Trophoblast cell (in vitro differentiated cells and primary cell): ENCODE measurements around the gene FAM186B.
A peak's percentile ranks its signal among the peaks of the same experiment; 100 is the strongest.

Experiments
- DNase-seq, 2 donors: peaks; one replicate each; pipeline ENCODE4 v3.0.0-alpha.2; 2016
- H2AFZ ChIP-seq: 2 replicates; pipeline ENCODE4 v1.6.1; 2013; ENCODE audit warnings: low read length, moderate library complexity, mild to moderate bottlenecking; ENCODE audit not compliant: insufficient read depth, poor library complexity
- H2AK5ac ChIP-seq: 2 replicates; pipeline ENCODE4 v1.6.1; 2013; ENCODE audit warnings: mild to moderate bottlenecking, low read length
- H2BK120ac ChIP-seq: 2 replicates; pipeline ENCODE4 v1.6.1; 2013; ENCODE audit warnings: low read length, mild to moderate bottlenecking, moderate library complexity; ENCODE audit not compliant: insufficient read depth, poor library complexity
- H2BK12ac ChIP-seq: 2 replicates; pipeline ENCODE4 v1.6.1; 2013; ENCODE audit warnings: mild to moderate bottlenecking, low read length, moderate library complexity
- H2BK5ac ChIP-seq: 2 replicates; pipeline ENCODE4 v1.6.1; 2013; ENCODE audit warnings: low read length, low read depth, moderate library complexity, mild to moderate bottlenecking; ENCODE audit not compliant: poor library complexity
- H3K14ac ChIP-seq: 2 replicates; pipeline ENCODE4 v1.6.1; 2013; ENCODE audit warnings: mild to moderate bottlenecking, low read length
- H3K18ac ChIP-seq: 2 replicates; pipeline ENCODE4 v1.6.1; 2013; ENCODE audit warnings: mild to moderate bottlenecking, low read length
- H3K23ac ChIP-seq: 2 replicates; pipeline ENCODE4 v1.6.1; 2013; ENCODE audit warnings: low read length
- H3K27ac ChIP-seq: 2 replicates; pipeline ENCODE4 v1.5.1; 2013; ENCODE audit warnings: low read depth, mild to moderate bottlenecking, inconsistent platforms, low read length, moderate library complexity
- H3K27me3 ChIP-seq: 2 replicates; pipeline ENCODE4 v1.6.1; 2013; ENCODE audit warnings: inconsistent platforms, mild to moderate bottlenecking, low read length, moderate library complexity; ENCODE audit not compliant: insufficient read depth
- H3K36me3 ChIP-seq, 2 experiments: 1 replicate in 1 of 2; 2 replicates in 1 of 2; pipeline ENCODE4 v1.6.1; 2013; ENCODE audit warnings: low read length in 2 of 2, mild to moderate bottlenecking in 2 of 2, moderate library complexity in 1 of 2; ENCODE audit not compliant: insufficient read depth in 2 of 2, control insufficient read depth in 1 of 2
- H3K4ac ChIP-seq: 2 replicates; pipeline ENCODE4 v1.6.1; 2013; ENCODE audit warnings: low read depth, mild to moderate bottlenecking, low read length, moderate library complexity
- H3K4me1 ChIP-seq, 2 experiments: 1 replicate in 1 of 2; 2 replicates in 1 of 2; pipeline ENCODE4 v1.6.1; 2013; ENCODE audit warnings: low read length in 2 of 2, mild to moderate bottlenecking in 2 of 2, moderate library complexity in 1 of 2; ENCODE audit not compliant: insufficient read depth in 2 of 2, control insufficient read depth in 1 of 2
- H3K4me2 ChIP-seq: 2 replicates; pipeline ENCODE4 v1.6.1; 2013; ENCODE audit warnings: inconsistent platforms, mild to moderate bottlenecking, low read length, moderate library complexity
- H3K4me3 ChIP-seq: 2 replicates; pipeline ENCODE4 v1.5.1; 2013; ENCODE audit warnings: mild to moderate bottlenecking, low read depth, low read length, inconsistent platforms
- H3K79me1 ChIP-seq: one replicate; pipeline ENCODE4 v1.6.1; 2013; ENCODE audit warnings: low read length
- H3K79me2 ChIP-seq: 2 replicates; pipeline ENCODE4 v1.6.1; 2013; ENCODE audit warnings: low read length, mild to moderate bottlenecking; ENCODE audit not compliant: control insufficient read depth, insufficient read depth, poor library complexity
- H3K9ac ChIP-seq: 2 replicates; pipeline ENCODE4 v1.6.1; 2013; ENCODE audit warnings: mild to moderate bottlenecking, low read length
- H3K9me3 ChIP-seq: 2 replicates; pipeline ENCODE4 v1.6.1; 2013; ENCODE audit warnings: low read depth, mild to moderate bottlenecking, control low read depth, inconsistent platforms, low read length; ENCODE audit not compliant: insufficient read depth
- H4K12ac ChIP-seq: 2 replicates; pipeline ENCODE4 v1.6.1; 2013; ENCODE audit warnings: low read depth, mild to moderate bottlenecking, low read length, moderate library complexity
- H4K8ac ChIP-seq: 2 replicates; pipeline ENCODE4 v1.6.1; 2013; ENCODE audit warnings: low read depth, mild to moderate bottlenecking, low read length, moderate library complexity
- H4K91ac ChIP-seq: one replicate; pipeline ENCODE4 v1.6.1; 2013; ENCODE audit warnings: low read depth, mild to moderate bottlenecking, low read length, moderate library complexity
- WGBS: extraction: QIAGEN DNeasy Blood & Tissue Kit; methylation state at CpG from one replicate; pipeline ENCODE4 v1.1.7; 2013; ENCODE audit warnings: missing lambda C conversion rate; ENCODE audit not compliant: insufficient read length, insufficient coverage; ENCODE audit errors: extremely low coverage; 5-methylcytosine and 5-hydroxymethylcytosine counted together

FAM186B gene

DNA sequence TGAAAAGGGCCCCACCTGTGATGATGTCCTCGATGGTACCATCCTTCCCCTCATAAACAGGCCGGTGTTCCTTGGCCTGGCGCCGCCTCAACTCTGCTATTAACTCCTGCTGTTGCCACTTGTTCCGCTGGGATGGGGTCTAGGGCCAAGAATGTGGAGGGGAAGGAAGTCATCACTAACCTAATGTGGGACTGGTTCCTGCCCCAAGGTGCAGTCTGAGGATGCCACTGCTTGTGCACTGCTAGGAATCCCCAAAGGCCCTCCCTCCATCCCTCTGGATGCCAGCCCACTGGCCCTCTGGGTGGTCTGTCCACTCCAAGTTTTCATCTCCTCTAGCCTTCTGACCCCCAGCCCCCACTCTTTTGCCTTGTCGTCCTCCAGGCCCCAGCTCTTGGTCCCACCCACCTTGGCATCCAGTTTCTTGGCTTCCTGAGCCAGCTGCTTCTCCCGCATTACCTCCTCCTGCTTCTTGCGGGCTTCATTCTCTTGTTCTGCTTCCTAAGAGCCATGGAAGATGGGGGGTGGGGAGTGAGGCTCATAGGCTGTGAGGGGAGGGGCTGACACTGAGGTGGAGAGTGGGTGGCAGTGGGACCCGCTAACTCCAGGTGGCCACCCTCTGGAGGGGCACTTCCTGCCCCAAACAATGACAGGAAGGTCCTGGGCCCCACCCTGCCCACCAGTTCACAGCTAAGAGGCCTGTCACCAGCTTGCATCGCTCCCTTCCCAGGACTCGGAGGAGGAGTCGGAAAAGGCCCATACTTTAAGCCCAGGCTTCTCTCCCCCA lies 41.6 kb upstream of the FAM186B start:
- H2BK5ac ChIP-seq: no peak overlapping the region
- peaks cover 24 to 54% of the 10 kb centered on the region in 2 experiments for H3K36me3 ChIP-seq
- no peaks in the 10 kb centered on the region for H3K9me3 ChIP-seq
- no peak for DNase-seq
- no peak overlapping the region for H2AFZ ChIP-seq
- H4K8ac ChIP-seq: no peak overlapping the region
- no peak overlapping the region for H3K23ac ChIP-seq
- no peak overlapping the region for H3K4me2 ChIP-seq
- H3K18ac ChIP-seq: no peak overlapping the region
- no CpG with 5 or more reads among the region's 12 CpGs for WGBS
- H4K12ac ChIP-seq: no peak overlapping the region
- H4K91ac ChIP-seq: no peak overlapping the region
- no peaks in the 10 kb centered on the region for H3K27me3 ChIP-seq
- no peak overlapping the region for H3K27ac ChIP-seq
- H3K4me3 ChIP-seq: no peak overlapping the region
- H2BK120ac ChIP-seq: no peak overlapping the region
- H2AK5ac ChIP-seq: no peak overlapping the region
- H3K9ac ChIP-seq: no peak overlapping the region
- peaks cover 5% of the 10 kb centered on the region for H3K79me1 ChIP-seq
- H3K79me2 ChIP-seq: peaks cover under 1% of the 10 kb centered on the region
- no peak overlapping the region for H3K4ac ChIP-seq
- no peak overlapping the region for H2BK12ac ChIP-seq
- H3K14ac ChIP-seq: no peak overlapping the region
- H3K4me1 ChIP-seq: peaks cover 19 to 23% of the 10 kb centered on the region in 2 experiments

DNA sequence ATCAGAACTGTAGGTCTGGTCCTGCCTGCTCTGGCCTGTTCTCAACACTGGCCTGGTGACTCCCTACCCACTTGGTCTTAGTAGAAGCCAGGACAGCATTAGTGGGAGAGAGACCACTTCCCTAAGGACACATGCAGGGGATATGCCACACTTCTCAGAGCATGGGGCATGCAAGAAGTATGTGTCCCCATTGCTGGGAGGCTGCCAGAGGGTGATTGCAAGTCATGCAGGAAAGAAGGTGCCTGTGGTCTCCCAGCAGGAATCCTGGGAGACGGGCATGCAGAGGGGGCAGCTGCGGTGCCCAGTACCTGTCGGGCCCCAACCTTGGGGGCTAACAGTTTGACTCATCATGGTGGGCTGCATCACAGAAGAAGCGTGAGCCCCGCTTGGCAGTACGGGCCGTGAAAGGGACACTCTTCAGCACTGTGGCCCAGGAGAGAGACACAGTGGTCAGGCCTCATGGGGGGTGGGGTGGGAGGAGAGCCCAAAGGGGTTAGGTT lies 40.9 kb upstream of the FAM186B start:
- Histone ChIP-seq H4K91ac (no peak overlapping the region), H3K4ac (no peak overlapping the region), H3K4me3 (no peak overlapping the region), H2BK12ac (no peak overlapping the region), H3K27ac (no peak overlapping the region), H4K8ac (no peak overlapping the region), H3K18ac (no peak overlapping the region), H2BK120ac (no peak overlapping the region), H3K4me2 (no peak overlapping the region), H2AK5ac (no peak overlapping the region), H3K4me1 (peaks cover 25 to 28% of the 10 kb centered on the region in 2 experiments), H3K36me3 (peaks cover 25 to 54% of the 10 kb centered on the region in 2 experiments), H3K9me3 (no peaks in the 10 kb centered on the region), H3K79me1 (peaks cover 6% of the 10 kb centered on the region), H3K79me2 (peaks cover 2% of the 10 kb centered on the region), H3K9ac (no peak overlapping the region), H2BK5ac (no peak overlapping the region), H4K12ac (no peak overlapping the region), H2AFZ (no peak overlapping the region), H3K14ac (no peak overlapping the region), H3K23ac (no peak overlapping the region), H3K27me3 (no peaks in the 10 kb centered on the region)
- no peak for DNase-seq
- WGBS: no CpG with 5 or more reads among the region's 7 CpGs

DNA sequence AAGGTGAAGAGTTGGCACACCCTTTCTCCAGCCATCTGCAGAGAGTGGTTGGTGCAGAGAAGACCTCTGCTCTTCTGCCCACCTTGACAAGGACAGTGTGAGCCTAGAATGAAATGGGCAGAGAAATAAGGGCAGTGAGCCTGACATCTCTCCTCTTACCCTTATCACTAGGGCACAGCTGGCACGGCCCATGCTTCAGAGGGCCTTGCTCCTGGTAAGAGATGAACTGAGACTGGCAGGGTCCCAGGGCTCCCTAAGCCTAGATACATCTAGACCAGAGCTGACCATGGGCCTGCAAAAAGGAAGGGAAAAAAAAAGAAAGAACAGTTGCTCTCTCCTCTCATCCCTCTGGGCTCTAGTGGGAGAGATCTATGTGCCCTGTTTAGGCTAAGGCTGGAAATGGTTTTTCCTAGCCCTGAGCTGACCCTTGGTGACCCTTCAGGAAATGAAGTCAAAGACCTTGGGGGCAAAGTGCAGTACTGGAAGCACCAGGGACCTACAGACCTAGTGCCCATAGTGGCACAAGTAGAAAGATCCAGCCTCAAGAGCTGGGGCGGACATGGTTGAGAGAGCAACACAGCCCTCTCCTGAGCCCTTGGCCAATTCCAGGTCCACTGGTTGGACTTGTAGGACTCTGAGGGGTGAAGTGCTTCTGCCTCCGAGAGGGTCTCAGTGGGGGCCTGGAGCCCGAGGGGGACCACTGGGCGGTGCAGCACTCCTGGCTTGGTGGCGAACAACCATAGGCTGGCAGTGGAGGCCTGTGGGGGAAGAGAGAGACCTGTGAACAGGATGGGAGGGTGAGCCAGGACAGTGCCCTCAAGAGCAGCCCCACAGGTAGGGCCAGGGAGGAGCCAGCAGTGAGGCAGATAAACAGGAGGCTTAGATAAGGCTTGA lies 40.0 kb upstream of the FAM186B start:
- Histone ChIP-seq H2AK5ac (peak overlapping the region; percentile 26), H3K23ac (no peak overlapping the region)

DNA sequence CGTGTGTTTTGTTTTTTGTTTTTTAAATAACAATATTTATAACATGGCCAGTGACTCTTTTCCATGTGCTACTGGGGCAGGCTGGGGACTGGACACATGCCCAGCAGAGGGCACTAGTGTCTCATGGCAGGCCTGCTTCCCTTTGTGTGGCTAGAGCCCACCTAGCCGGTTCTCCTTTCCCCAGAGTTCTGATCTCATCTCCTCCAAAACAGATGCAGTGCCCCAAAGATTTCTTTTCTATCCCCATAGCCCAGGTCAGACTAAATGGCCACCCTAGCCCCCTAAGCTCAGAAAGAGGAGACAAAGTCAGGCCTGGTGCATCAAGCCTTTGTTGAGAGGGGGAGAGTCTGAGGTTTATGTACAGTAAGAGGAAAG lies 39.2 kb upstream of the FAM186B start:
- no peak overlapping the region for H3K27ac ChIP-seq
- H3K79me1 ChIP-seq: peaks cover 6% of the 10 kb centered on the region
- H3K18ac ChIP-seq: no peak overlapping the region
- H4K8ac ChIP-seq: peak overlapping the region; percentile 15
- peak overlapping the region; percentile 6 for H2BK120ac ChIP-seq
- no peaks in the 10 kb centered on the region for H3K9me3 ChIP-seq
- H3K36me3 ChIP-seq: peaks cover 24 to 39% of the 10 kb centered on the region in 2 experiments
- H3K27me3 ChIP-seq: no peaks in the 10 kb centered on the region
- H3K23ac ChIP-seq: no peak overlapping the region
- H3K14ac ChIP-seq: no peak overlapping the region
- H3K4me3 ChIP-seq: no peak overlapping the region
- H3K79me2 ChIP-seq: peaks cover 2% of the 10 kb centered on the region
- no peak overlapping the region for H3K9ac ChIP-seq
- peaks cover 25 to 26% of the 10 kb centered on the region in 2 experiments for H3K4me1 ChIP-seq
- peak overlapping the region; percentile 48 for H4K91ac ChIP-seq
- peak overlapping the region; percentile 13 for H4K12ac ChIP-seq
- peak; percentile 71 to 82 for DNase-seq
- no peak overlapping the region for H2AK5ac ChIP-seq
- no peak overlapping the region for H2BK5ac ChIP-seq
- H2AFZ ChIP-seq: no peak overlapping the region
- WGBS: no CpG with 5 or more reads among the region's 2 CpGs
- H3K4me2 ChIP-seq: no peak overlapping the region
- peak overlapping the region; percentile 68 for H2BK12ac ChIP-seq
- H3K4ac ChIP-seq: no peak overlapping the region

More for the DNA sequence above, 40.0 kb upstream of the FAM186B start:
- Histone ChIP-seq H2BK5ac (no peak overlapping the region), H3K18ac (no peak overlapping the region), H3K27me3 (no peaks in the 10 kb centered on the region), H4K91ac (no peak overlapping the region), H3K9me3 (no peaks in the 10 kb centered on the region), H2BK120ac (no peak overlapping the region), H4K8ac (peak overlapping the region; percentile 11), H3K4me3 (no peak overlapping the region), H3K4ac (no peak overlapping the region), H3K4me2 (no peak overlapping the region), H2BK12ac (no peak overlapping the region), H3K14ac (no peak overlapping the region), H3K27ac (no peak overlapping the region), H3K79me1 (peaks cover 6% of the 10 kb centered on the region), H3K79me2 (peaks cover 2% of the 10 kb centered on the region), H2AFZ (no peak overlapping the region), H3K36me3 (peaks cover 25 to 47% of the 10 kb centered on the region in 2 experiments), H3K4me1 (peaks cover 25 to 28% of the 10 kb centered on the region in 2 experiments), H4K12ac (no peak overlapping the region), H3K9ac (no peak overlapping the region)
- no CpG with 5 or more reads among the region's 6 CpGs for WGBS
- DNase-seq: no peak
